Osteoblast (primary cell): ENCODE results near the gene ZSCAN9. TPM values are rescaled to one million over a fixed set of nuclear protein-coding genes. Genes with fewer than 3 reads are reported as not detected.
A peak's percentile ranks its signal among the peaks of the same experiment; 100 is the strongest.

Experiments used
- DNase-seq: peaks from one replicate; pipeline ENCODE4 v3.0.0; 2011; ENCODE audit warnings: low spot score, mixed read lengths; ENCODE audit not compliant: insufficient read length; ENCODE audit errors: missing footprints
- H2AFZ ChIP-seq: 2 replicates; pipeline ENCODE4 v1.6.0; 2011; ENCODE audit warnings: mild to moderate bottlenecking, low read length
- H3K27ac ChIP-seq: 2 replicates; pipeline ENCODE4 v1.5.1; 2011; ENCODE audit warnings: mild to moderate bottlenecking, low read depth, low read length, moderate library complexity
- H3K27me3 ChIP-seq: 2 replicates; pipeline ENCODE4 v1.6.0; 2012; ENCODE audit warnings: mild to moderate bottlenecking, control low read depth, inconsistent platforms, low read length, moderate library complexity; ENCODE audit not compliant: insufficient read depth
- H3K36me3 ChIP-seq: 2 replicates; pipeline ENCODE4 v1.5.1; 2011; ENCODE audit warnings: mild to moderate bottlenecking, low read length, control low read depth, moderate library complexity; ENCODE audit not compliant: insufficient read depth
- H3K4me1 ChIP-seq: 2 replicates; pipeline ENCODE4 v1.5.1; 2011; ENCODE audit warnings: mild to moderate bottlenecking, low read length, control low read depth, moderate library complexity; ENCODE audit not compliant: insufficient read depth
- H3K4me2 ChIP-seq: 2 replicates; pipeline ENCODE4 v1.6.0; 2011; ENCODE audit warnings: mild to moderate bottlenecking, low read length; ENCODE audit not compliant: insufficient read depth
- H3K4me3 ChIP-seq: fragments of 200-600 bp; sonication (generic); 3 replicates; pipeline ENCODE4 v1.5.1; 2012; ENCODE audit warnings: mild to moderate bottlenecking, low read length, inconsistent platforms; ENCODE audit not compliant: insufficient read depth
- H3K79me2 ChIP-seq: 2 replicates; pipeline ENCODE4 v1.6.0; 2012; ENCODE audit warnings: mild to moderate bottlenecking, low read length, control low read depth, inconsistent platforms; ENCODE audit not compliant: insufficient read depth
- H3K9me3 ChIP-seq: 2 replicates; pipeline ENCODE4 v1.5.1; 2011; ENCODE audit warnings: low read depth, low read length, control low read depth
- H4K20me1 ChIP-seq: 2 replicates; pipeline ENCODE4 v1.6.0; 2012; ENCODE audit warnings: mild to moderate bottlenecking, low read length, control low read depth; ENCODE audit not compliant: insufficient read depth
- CTCF ChIP-seq: IDR thresholded peaks from 2 replicates; pipeline ENCODE4 v1.5.1; 2011; ENCODE audit warnings: mild to moderate bottlenecking, low read depth, low read length, moderate library complexity; ENCODE audit errors: extremely low read depth
- total RNA-seq: library from RNA; depleted of rRNA; stranded (reverse); fragments of >200 nt; gene quantifications from 2 replicates; pipeline ENCODE4 v1.2.3, GENCODE V29; 2012

Gene ZSCAN9
- 10.9 and 11.2 TPM in 2 replicates for total RNA-seq

GRCh38 chr6:28225056-28225834 lies at the start of gene ZSCAN9:
ZSCAN9 (plus strand) TSS chr6:28225275; CDS start chr6:28227085, 1,810 bp downstream.
- peak within 1 kb of the TSS; percentile 64 for H3K27ac ChIP-seq
- H3K79me2 ChIP-seq = peaks cover 12% of the 10 kb centered on the region
- peak within 1 kb of the TSS; percentile 95 for H2AFZ ChIP-seq
- no peaks in the 10 kb centered on the region for H4K20me1 ChIP-seq
- H3K36me3 ChIP-seq = peaks cover 30% of the 10 kb centered on the region
- DNase-seq = peak; percentile 90
- H3K9me3 ChIP-seq = no peaks in the 10 kb centered on the region
- H3K4me3 ChIP-seq = peak within 1 kb of the TSS; percentile 89
- peak within 1 kb of the TSS; percentile 95 for H3K4me2 ChIP-seq
- TF ChIP-seq CTCF = no peak
- H3K27me3 ChIP-seq = peaks cover 18% of the 10 kb centered on the region
- H3K4me1 ChIP-seq = peaks cover 10% of the 10 kb centered on the region

GRCh38 chr6:28176373-28176772 lies 48.7 kb upstream of the ZSCAN9 start:
- H3K36me3 ChIP-seq = no peaks in the 10 kb centered on the region
- DNase-seq = no peak
- H3K4me2 ChIP-seq = no peak overlapping the region
- no peaks in the 10 kb centered on the region for H3K4me1 ChIP-seq
- H3K27ac ChIP-seq = no peak overlapping the region
- H3K9me3 ChIP-seq = no peaks in the 10 kb centered on the region
- H3K27me3 ChIP-seq = no peaks in the 10 kb centered on the region
- no peak overlapping the region for H2AFZ ChIP-seq
- H4K20me1 ChIP-seq = no peaks in the 10 kb centered on the region
- no peaks in the 10 kb centered on the region for H3K79me2 ChIP-seq
- no peak overlapping the region for H3K4me3 ChIP-seq
- TF ChIP-seq CTCF = no peak

- Histone ChIP-seq H3K4me1 (no peaks in the 10 kb centered on the region), H2AFZ (no peak overlapping the region), H3K79me2 (no peaks in the 10 kb centered on the region), H3K27me3 (no peaks in the 10 kb centered on the region), H3K27ac (no peak overlapping the region), H4K20me1 (no peaks in the 10 kb centered on the region), H3K36me3 (no peaks in the 10 kb centered on the region), H3K4me3 (no peak overlapping the region), H3K9me3 (peaks cover under 1% of the 10 kb centered on the region), H3K4me2 (no peak overlapping the region)
- DNase-seq = no peak
- TF ChIP-seq CTCF = no peak
Observed at GRCh38 chr6:28182255-28182654, 42.8 kb upstream of the ZSCAN9 start.

GRCh38 chr6:28188111-28188979 lies 36.7 kb upstream of the ZSCAN9 start:
- H3K36me3 ChIP-seq = no peaks in the 10 kb centered on the region
- no peak overlapping the region for H3K4me2 ChIP-seq
- H3K4me3 ChIP-seq = no peak overlapping the region
- no peak overlapping the region for H3K27ac ChIP-seq
- H3K27me3 ChIP-seq = no peaks in the 10 kb centered on the region
- DNase-seq = peak; percentile 52
- no peaks in the 10 kb centered on the region for H4K20me1 ChIP-seq
- H3K4me1 ChIP-seq = no peaks in the 10 kb centered on the region
- no peaks in the 10 kb centered on the region for H3K79me2 ChIP-seq
- TF ChIP-seq CTCF = no peak
- H2AFZ ChIP-seq = no peak overlapping the region
- H3K9me3 ChIP-seq = peaks cover 22% of the 10 kb centered on the region
